HG03457 (cell line): Measurements from ENCODE around the gene RMI2.

ENCODE experiments used
- ATAC-seq: cut with Tn5 transposase; IDR thresholded peaks from one replicate; pipeline ENCODE4 v1.9.1; 2021; ENCODE audit warnings: moderate number of reproducible peaks; ENCODE audit not compliant: unreplicated experiment

The RMI2 gene

GRCh38 chr16:11379420-11379819 lies 34.2 kb downstream of the RMI2 start:
- ATAC-seq, result no peak

GRCh38 chr16:11380836-11381235 lies 35.6 kb downstream of the RMI2 start:
- ATAC-seq, result no peak

- no peak for ATAC-seq
Observed at GRCh38 chr16:11383481-11384183, 38.4 kb downstream of the RMI2 start.

- no peak for ATAC-seq
Observed at GRCh38 chr16:11384184-11384955, 39.1 kb downstream of the RMI2 start.

- no peak for ATAC-seq
Observed at GRCh38 chr16:11384956-11385586, 39.8 kb downstream of the RMI2 start.

- ATAC-seq, result no peak
Observed at GRCh38 chr16:11386054-11386680, 40.9 kb downstream of the RMI2 start.

- no peak for ATAC-seq
Observed at GRCh38 chr16:11386791-11387546, 41.7 kb downstream of the RMI2 start.

- ATAC-seq, result no peak
Observed at GRCh38 chr16:11389083-11389482, 43.8 kb downstream of the RMI2 start.

GRCh38 chr16:11389631-11390565 lies 44.6 kb downstream of the RMI2 start:
- ATAC-seq, result no peak

GRCh38 chr16:11390573-11391495 lies 45.6 kb downstream of the RMI2 start:
- no peak for ATAC-seq

- ATAC-seq, result no peak
Observed at GRCh38 chr16:11391576-11391975, 46.3 kb downstream of the RMI2 start.

- ATAC-seq, result no peak
Observed at GRCh38 chr16:11392041-11392581, 46.9 kb downstream of the RMI2 start.

- ATAC-seq, result no peak
Observed at GRCh38 chr16:11393366-11393765, 48.1 kb downstream of the RMI2 start.

- ATAC-seq, result no peak
Observed at GRCh38 chr16:11393861-11394592, 48.8 kb downstream of the RMI2 start.

- ATAC-seq, result no peak
Observed at GRCh38 chr16:11394593-11394960, 49.3 kb downstream of the RMI2 start.

GRCh38 chr16:11395008-11395948 lies 50.0 kb downstream of the RMI2 start:
- ATAC-seq, result no peak

GRCh38 chr16:11395949-11396240 lies 50.6 kb downstream of the RMI2 start:
- ATAC-seq, result no peak
